22Rv1 (cell line): Measurements from ENCODE around the gene BNC2.

Source experiments
- CTCF ChIP-seq: fragments of 450-650 bp; IDR thresholded peaks from 2 replicates; pipeline ENCODE4 v1.5.1; 2017; ENCODE audit warnings: mild to moderate bottlenecking
- ZFX ChIP-seq: fragments of 450-650 bp; IDR thresholded peaks from 2 replicates; pipeline ENCODE4 v1.6.1; 2017; ENCODE audit warnings: antibody characterized with exemption, borderline replicate concordance

DNA sequence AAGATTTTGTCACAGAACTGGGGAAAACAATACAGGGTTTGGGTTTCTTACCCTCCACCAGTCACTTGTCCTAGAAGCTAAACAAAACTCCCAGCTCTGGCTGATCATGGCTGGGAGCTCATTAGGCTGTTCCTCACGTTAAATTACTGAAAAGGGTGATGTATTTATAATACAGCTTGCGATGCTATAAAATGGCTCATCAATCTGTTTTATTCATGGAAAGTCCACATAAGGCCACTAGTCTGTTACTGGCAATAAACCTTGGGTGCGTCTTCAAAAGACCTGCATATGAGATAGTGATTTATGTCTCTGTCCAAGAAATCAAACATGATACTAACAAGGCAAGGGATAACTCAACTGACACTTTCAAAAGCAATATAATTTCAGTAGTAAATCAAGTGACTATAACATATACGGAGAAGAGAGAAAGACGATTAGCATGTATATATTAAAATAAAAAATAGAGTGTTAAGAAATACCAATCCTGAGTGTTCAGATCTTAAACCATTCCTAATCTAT, 219.0 kb downstream of the BNC2 start:
- TF ChIP-seq CTCF (no peak), ZFX (no peak)
